Left ventricle myocardium inferior (tissue), 1 donor: ENCODE results near the gene CNOT6. TPM values are rescaled to one million over a fixed set of nuclear protein-coding genes. Genes with fewer than 3 reads are reported as not detected.

ENCODE experiments used
- DNase-seq: peaks from one replicate; pipeline ENCODE4 v3.0.0-alpha.2; 2020
- H3K27ac ChIP-seq: fragments of 200-600 bp; replicated peaks from 2 replicates; pipeline ENCODE4 v1.8.0; 2021
- H3K27me3 ChIP-seq: fragments of 200-600 bp; 2 replicates; pipeline ENCODE4 v1.8.0; 2021; ENCODE audit warnings: low read depth
- H3K36me3 ChIP-seq: fragments of 200-600 bp; 2 replicates; pipeline ENCODE4 v1.8.0; 2021
- H3K4me1 ChIP-seq: fragments of 200-600 bp; 2 replicates; pipeline ENCODE4 v1.8.0; 2021
- H3K4me3 ChIP-seq: fragments of 200-600 bp; 2 replicates; pipeline ENCODE4 v1.8.0; 2021; ENCODE audit warnings: mild to moderate bottlenecking, moderate library complexity
- H3K9me3 ChIP-seq: fragments of 200-600 bp; replicated peaks from 2 replicates; pipeline ENCODE4 v1.8.0; 2021
- intact Hi-C: fragments of 100-400 bp; cut with micrococcal nuclease; formaldehyde crosslinking; loops from one replicate; pipeline ENCODE4 v1.11.0; 2022
- total RNA-seq: library from RNA; stranded (reverse); fragmentation: NEBNext Ultra II Directional; extraction: Animal tissue kit (Norgen Biotek cat#: 25700); gene quantifications from one replicate; pipeline ENCODE4 v1.2.1, GENCODE V29; 2021
- TF ChIP-seq, protein P1 (sequence below): fragments of 200-600 bp; IDR thresholded peaks from 2 replicates; pipeline ENCODE4 v1.8.0; 2021; ENCODE audit warnings: antibody characterized with exemption, mild to moderate bottlenecking, borderline replicate concordance
- donor health status: DM: no; HTN: yes; CAD: no; lungs with severe emphysema.

The CNOT6 gene
- total RNA-seq, 1 donor from 2014 or later, result 15.9 TPM

GRCh38 chr5:180618829-180619562 lies 124.8 kb downstream of the CNOT6 start:
- TF ChIP-seq, protein P1, sequence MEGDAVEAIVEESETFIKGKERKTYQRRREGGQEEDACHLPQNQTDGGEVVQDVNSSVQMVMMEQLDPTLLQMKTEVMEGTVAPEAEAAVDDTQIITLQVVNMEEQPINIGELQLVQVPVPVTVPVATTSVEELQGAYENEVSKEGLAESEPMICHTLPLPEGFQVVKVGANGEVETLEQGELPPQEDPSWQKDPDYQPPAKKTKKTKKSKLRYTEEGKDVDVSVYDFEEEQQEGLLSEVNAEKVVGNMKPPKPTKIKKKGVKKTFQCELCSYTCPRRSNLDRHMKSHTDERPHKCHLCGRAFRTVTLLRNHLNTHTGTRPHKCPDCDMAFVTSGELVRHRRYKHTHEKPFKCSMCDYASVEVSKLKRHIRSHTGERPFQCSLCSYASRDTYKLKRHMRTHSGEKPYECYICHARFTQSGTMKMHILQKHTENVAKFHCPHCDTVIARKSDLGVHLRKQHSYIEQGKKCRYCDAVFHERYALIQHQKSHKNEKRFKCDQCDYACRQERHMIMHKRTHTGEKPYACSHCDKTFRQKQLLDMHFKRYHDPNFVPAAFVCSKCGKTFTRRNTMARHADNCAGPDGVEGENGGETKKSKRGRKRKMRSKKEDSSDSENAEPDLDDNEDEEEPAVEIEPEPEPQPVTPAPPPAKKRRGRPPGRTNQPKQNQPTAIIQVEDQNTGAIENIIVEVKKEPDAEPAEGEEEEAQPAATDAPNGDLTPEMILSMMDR, result no peak

DNA sequence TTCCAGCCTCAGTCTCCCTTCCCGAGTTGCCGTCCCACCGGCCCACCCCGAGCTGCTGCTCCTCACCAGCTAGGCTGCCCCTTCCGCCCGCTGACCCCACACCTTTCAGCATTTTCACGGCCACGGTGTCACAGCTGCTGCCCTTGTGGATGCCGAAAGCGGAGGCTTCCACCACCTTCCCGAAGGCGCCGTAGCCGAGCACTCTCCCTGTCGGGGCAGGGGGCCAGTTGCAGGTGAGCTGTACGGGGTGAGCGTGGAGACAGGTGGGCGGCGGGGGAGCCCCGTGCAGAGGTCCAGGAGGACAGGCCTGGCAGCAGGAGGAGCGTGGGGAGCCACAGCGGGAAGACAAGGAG lies 125.4 kb downstream of the CNOT6 start:
- Histone ChIP-seq H3K36me3 (peaks cover 10% of the 10 kb centered on the region), H3K4me3 (no peak overlapping the region), H3K9me3 (no peaks in the 10 kb centered on the region), H3K27ac (no peak overlapping the region), H3K27me3 (peaks cover 42% of the 10 kb centered on the region), H3K4me1 (peaks cover 20% of the 10 kb centered on the region)
- TF ChIP-seq, protein P1, result no peak
- intact Hi-C loops, result no loop called here
- DNase-seq, result no peak

More at GRCh38 chr5:180618829-180619562, 124.8 kb downstream of the CNOT6 start:
- H3K27me3 ChIP-seq, result peaks cover 42% of the 10 kb centered on the region
- intact Hi-C loops, result no loop called here
- DNase-seq, result no peak
- no peak overlapping the region for H3K27ac ChIP-seq
- H3K4me1 ChIP-seq, result peaks cover 16% of the 10 kb centered on the region
- no peaks in the 10 kb centered on the region for H3K9me3 ChIP-seq
- peaks cover 10% of the 10 kb centered on the region for H3K36me3 ChIP-seq
- H3K4me3 ChIP-seq, result peak overlapping the region; percentile 46

- TF ChIP-seq, protein P1, result no peak
- peaks cover 42% of the 10 kb centered on the region for H3K27me3 ChIP-seq
- intact Hi-C loops, result no loop called here
- peaks cover 10% of the 10 kb centered on the region for H3K36me3 ChIP-seq
- H3K9me3 ChIP-seq, result no peaks in the 10 kb centered on the region
- H3K27ac ChIP-seq, result no peak overlapping the region
- H3K4me3 ChIP-seq, result no peak overlapping the region
- H3K4me1 ChIP-seq, result peaks cover 22% of the 10 kb centered on the region
- no peak for DNase-seq
Measured at GRCh38 chr5:180620014-180620413, 125.8 kb downstream of the CNOT6 start.

GRCh38 chr5:180621311-180621710 lies 127.1 kb downstream of the CNOT6 start:
- H3K4me1 ChIP-seq, result peaks cover 22% of the 10 kb centered on the region
- no peak overlapping the region for H3K27ac ChIP-seq
- DNase-seq, result no peak
- no peak overlapping the region for H3K4me3 ChIP-seq
- TF ChIP-seq, protein P1, result no peak
- intact Hi-C loops, result no loop called here
- peaks cover 42% of the 10 kb centered on the region for H3K27me3 ChIP-seq
- peaks cover 10% of the 10 kb centered on the region for H3K36me3 ChIP-seq
- no peaks in the 10 kb centered on the region for H3K9me3 ChIP-seq

DNA sequence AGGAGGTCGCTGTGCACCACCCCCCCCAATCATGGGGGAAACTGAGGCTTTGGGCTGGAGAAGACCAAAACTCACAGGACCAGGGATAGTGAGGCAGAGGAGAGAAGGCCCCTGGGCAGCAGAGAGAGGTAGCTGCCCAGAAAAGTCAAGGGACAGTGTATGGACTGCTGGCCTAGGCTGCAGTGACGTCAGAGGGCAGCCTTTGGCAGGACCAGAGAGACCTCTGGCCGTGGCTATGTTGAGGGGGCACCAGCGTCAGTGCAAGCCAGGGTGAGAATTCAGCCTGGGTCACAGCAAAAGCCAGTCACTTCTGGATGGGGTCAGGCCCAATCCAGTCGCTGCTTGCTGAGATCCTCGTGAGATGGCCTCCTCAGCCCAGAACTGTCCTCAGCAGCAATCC lies 128.7 kb downstream of the CNOT6 start:
- no peak overlapping the region for H3K4me3 ChIP-seq
- intact Hi-C loops, result no loop called here
- H3K36me3 ChIP-seq, result peaks cover 5% of the 10 kb centered on the region
- H3K27me3 ChIP-seq, result peaks cover 37% of the 10 kb centered on the region
- TF ChIP-seq, protein P1, result no peak
- H3K27ac ChIP-seq, result peak overlapping the region; percentile 62
- no peak for DNase-seq
- peaks cover 22% of the 10 kb centered on the region for H3K4me1 ChIP-seq
- H3K9me3 ChIP-seq, result no peaks in the 10 kb centered on the region
